Stimulated activated CD8-positive, alpha-beta memory T cell treated with anti-CD3 and anti-CD28 coated beads, Interleukin-7, amount 100 ng/mL, for 24 hours (primary cell): ENCODE results near the gene CDCP1.

Source experiments
- DNase-seq: peaks from one replicate; pipeline ENCODE4 v3.0.0-alpha.2; 2020; ENCODE audit warnings: low read depth

The CDCP1 gene

DNA sequence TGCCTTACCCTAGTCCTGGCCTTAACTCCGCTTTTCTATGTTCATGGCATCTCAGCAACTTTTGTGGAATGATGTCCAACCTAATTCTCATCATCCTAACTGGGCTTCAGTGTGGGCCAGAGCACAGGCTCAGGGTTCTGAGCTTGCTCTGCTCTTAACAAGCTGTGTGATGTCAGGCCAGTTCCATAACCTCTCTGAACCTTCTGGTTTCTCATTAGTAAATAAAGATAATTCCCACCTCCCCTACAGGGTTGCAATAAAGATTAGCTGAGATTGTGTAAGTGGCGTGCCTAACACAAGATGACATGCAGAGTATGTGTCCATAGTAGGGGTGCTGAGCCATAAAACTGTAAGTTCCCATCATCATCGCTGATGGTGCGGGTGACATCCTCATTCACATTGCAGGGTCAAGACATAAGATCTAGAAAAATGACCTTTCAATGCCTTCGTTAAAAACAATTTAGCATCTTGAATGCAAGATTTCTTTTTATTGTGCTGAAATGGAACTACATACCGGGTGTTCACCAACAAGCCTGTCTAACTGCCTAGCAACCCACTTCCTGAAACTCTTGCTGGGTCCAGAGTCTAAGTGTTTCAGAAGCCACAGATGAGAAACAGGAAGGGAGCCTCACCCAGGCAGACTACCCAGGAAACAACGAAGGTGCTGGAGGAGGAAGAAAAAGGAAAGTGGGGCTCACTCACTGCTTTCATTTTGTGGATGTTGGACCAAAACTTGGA, 36.2 kb downstream of the CDCP1 start:
- DNase-seq = no peak

DNA sequence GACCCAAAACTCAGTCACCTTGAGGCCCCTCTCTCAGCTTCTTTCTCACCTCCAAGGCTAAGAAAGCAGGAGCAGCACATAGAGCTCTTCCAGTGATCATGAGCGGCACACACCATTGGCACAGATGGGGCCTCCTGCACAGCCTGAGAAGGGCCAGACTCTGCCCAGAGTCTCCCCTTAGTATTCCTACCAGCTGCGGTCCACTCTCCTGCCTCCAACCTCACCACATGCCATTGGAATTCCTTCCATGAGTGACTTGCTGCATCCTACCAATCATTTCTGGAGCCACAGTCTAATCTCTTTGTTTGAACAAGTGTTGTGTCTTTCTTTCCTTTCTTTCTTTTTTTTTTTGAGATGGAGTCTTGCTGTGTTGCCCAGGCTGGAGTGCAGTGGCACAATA, 39.3 kb downstream of the CDCP1 start:
- DNase-seq = no peak

DNA sequence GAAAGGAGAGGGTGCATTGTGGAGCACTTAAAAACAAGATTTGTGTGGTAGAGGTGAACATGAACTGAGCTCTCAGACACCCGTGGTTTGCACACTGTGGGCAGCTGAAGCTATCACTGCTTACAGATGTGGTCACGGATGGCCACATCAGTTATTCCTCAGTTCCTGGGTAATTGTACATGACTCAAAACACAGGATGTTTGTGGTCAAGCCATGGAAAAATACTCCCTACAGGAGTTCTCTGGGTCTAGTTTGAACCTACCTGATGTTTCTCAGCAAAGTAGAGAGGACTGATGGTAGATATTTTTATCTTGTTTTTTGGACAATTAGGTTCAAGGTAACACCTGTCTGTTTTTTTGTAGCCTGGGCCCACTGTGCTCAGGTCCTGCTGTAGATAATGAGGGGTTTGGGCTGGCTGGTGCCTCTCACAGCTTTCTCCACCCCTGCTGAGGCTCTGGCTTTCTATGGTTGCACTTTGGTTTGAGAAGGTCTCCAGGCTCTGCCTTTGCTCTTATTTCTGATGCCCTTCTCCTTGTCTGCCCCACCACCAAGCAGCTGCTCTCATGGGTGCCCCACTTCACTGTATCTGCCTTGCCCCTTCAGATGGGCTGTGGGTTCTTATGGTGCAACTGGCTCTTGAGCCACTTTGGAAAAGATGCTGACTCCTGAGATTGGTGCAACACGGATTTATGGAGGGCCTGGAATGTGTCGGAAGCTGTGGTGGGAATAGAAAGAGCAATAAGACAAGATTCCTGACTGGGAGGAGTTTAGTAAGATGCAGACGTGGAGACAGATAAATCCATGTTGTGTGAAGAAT, 40.1 kb downstream of the CDCP1 start:
- peak; percentile 25 for DNase-seq

DNA sequence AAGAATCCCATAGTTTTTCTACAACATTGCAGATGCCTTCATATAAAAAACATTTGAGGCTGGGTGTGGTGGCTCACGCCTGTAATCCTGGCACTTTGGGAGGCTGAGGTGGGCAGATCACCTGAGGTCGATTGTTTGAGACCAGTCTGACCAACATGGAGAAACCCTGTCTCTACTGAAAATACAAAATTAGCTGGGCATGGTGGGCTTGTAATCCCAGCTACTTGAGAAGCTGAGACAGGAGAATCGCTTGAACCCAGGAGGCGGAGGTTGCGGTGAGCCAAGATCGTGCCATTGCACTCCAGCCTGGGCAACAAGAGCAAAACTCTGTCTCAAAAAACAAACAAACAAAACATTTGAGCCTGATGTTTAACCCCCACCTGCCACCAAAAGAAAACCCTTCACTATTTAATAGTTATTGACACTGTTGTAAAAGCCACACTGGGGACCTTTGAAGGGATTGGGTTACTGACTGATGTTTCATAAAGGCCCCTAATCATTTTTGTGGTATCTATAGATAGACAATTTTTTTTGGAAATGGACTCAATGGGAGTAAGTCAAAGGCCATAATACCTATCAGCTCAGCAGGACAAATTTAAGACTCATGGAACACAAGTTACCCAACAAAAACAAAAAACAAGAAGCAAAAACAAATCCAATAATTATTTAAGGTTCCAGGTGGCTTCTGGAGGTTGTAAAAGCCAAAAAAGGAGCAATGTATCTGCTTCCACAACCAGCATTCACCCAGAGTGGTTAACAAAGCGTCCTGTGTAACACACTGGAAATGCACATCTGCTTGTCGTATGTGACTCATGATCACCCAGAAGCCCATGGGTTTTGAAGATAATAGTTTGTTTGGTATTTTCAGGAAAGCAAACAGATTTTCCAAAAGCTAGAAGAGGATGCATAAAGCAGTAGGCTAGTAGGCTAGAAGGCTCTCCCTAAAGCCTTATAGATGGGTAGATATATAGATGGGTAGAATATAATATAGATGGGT, 41.2 kb downstream of the CDCP1 start:
- DNase-seq = no peak

DNA sequence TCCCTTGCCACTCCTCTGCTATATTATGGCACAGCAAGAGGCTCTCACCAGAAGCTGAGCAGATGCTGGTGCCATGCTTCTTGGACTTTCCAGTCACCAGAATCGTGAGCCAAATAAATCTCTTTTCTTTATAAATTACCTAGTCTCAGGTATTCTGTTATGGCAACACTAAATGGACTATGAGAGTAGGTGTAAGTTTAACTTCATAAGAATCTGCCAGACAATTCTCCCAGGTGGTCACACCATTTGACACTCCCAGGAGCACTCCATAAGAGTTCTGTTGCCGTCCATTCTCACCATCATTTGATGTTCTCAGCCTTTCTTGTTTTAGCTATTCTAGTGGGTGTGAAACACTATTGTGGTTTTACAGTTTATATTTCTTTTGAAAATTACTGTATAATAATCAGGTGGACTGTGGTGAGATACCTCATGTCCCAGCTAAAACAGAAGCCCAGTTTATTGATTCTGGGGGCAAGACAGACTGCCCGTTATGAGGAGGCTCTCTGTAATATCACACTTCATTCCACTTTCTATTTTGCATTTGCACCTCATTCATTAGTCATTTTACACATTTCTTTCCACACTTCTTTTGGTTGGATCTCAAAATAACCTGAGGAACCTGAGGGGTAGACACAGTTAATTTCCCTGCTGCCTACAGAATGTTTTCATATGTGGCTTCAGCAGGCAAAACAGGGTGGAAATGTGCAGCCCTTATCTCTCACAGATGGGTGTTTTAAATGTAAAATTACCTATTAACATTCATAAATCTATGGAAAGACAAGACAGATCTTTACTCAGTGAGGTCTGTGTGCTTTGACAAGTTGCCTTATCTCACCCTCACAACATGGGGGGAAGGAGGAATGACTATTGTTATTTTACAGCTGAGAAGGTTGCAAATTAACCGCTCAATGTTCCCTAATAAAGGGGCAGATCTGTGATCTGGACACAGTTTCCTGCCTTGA, 42.1 kb downstream of the CDCP1 start:
- DNase-seq = no peak

DNA sequence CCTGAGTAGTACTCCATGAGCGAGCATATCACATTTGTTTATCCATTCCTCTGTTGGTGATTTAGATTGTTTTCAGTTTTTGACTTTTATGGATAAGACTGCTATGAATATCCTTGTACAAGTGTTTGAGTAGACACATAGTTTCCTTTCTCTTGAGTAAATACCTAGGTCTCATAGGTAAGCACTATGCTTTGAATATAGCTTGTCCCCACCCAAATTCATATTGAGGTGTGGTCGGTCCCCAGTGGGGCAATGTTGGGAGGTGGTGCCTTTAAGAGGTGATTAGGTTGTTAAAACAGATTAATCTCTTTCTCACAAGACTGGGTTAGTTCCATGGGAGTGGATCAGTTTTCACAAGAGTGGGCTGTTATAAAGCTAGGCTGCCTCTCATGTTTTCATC, 42.8 kb downstream of the CDCP1 start:
- DNase-seq = no peak

DNA sequence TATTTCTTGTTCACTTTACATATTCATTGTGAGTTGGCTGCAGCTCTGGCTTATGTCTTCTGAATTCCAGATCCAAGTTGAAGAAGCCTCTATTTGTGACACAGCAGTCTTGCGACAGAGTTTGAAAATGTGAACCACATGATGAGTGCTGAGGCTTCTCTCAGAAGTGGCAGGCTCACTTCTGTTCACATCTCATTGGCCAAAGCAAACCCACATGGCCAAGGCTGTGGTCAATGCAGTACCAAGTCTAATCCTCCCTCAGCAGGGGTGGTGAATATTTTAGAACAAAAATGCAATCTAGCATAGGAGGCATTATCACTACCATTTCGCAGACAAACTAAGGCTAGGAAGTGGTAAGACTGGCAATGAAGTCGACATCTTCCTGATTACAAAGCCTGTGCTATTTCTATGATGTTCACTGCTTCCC, 45.2 kb downstream of the CDCP1 start:
- no peak for DNase-seq

DNA sequence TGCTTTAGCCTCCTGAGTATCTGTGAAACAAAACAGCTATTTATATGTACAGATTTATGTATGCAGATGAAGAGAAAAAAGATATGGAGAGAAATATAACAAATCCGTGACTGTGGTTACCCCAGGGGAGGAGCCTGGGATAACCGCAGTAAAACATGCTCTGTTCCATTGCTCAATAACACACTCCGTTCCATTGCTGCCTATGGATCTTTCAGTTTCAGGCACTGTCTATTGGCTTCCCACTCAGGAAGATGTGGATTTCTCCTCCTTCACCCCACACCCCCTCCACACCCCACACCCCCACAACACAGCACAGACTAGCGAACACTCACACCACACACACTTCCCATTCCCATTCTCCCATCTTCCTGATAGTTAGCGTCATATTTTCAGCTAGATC, 47.9 kb downstream of the CDCP1 start:
- no peak for DNase-seq

DNA sequence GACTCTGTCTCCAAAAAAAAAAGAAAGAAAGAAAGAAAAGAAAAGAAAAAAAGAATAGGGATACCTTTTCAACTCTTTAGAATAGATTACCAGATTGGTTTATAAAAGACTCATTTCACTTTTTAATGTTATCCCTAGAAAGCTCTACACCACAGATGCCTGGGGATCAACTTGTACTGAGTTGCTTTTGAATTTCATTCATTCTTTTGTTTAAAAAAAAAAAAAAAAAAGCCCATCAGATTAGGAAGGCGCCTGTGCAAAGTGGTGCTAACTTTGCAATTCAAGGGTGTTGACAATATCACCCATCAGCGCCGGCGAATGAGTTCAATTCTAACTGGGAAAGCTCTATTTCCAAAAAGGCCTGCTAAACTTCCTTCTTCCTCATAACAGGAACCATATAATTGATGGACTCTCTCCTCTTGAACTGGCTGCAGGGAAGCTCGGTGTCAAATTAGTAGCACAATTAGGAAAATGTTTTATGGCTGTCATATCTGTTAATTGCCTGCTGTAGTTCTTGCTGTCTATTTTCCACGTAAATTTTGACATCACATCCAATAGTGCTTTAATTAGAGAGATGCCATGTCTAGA, 48.8 kb downstream of the CDCP1 start:
- DNase-seq = no peak

DNA sequence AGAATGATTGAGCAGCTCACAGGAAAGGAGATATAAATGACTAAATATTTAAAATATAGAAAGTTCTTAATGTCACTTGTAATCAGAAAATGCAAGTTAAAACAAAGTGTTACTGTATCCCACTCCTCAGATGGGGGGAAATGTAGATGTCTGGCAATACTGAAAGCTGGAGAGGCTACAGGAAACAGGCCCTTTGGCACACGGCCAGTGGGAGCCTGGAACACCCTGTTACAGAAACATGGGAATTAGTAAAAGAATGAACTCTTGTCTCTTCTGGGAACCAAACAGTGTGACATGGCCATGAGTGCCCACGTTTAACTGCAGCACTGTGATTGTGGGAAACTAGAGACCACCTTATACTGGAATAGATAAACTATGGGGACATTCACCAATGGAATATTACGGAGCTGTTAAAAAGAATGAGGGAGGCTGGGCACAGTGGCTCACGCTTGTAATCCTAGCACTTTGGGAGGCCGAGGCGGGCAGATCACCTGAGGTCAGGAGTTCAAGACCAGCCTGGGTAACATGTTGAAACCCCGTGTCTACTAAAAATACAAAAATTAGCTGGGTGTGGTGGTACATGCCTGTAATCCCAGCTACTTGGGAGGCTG, 50.2 kb downstream of the CDCP1 start:
- DNase-seq = no peak

DNA sequence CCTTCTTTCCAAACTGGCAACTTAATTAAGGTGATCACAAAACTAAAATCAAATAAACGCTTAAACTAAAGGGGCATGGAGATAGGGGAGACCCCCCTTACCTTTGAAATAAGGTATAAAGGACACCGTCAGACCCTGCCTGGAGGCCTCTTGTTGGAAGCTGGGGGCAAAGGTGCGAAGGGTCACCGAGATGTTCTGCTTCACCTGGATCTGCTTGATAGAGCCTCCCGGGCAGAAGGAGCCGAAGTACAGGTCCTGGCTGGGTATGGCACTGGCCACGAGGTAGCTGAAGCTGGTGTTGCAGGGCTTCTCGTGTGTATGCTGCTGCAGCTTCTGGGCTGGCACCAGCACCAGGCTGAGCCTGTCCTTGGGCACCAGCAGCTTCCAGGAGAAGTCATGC, 53.0 kb downstream of the CDCP1 start:
- no peak for DNase-seq

DNA sequence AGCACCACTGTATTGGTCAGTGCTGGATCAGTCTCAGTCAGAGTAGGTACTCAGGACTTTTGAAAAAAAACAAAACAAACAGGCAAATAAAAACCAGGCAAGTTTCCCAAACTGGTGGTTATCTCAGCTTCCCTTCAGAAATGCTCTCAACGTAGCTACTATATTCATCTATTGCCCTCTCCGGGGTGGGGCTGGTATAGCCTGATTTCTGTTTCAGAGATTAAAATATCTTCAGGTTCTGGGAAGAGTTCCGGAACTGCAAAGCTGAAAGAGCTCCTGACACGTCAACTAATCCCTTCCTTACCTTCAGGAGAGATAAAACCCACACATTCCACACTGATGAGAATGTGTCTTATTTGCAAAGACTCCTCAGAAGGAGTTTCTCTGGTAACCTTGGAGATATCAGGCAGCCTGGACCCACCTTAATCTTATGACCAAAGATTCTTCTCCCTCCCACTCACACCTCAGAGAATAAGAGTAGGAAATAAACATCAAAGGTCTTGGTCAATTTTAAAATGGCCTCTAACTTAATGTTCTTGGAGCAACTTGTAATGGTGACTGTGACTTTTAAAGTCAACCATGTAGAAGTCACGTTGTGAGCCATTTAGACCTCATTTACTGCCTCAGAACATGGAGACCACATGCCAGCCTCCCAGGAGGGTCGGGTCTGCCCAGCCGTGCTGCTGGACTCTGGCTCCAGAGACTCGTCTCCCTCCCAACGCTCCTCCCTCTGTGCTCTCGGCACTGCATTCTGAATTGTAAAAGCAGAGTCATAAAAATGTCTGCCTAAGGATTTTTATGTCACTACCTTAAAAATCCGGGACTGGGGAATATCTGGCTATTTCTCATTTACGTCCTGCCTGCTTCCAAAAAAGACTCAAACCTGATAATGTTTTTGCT, 53.8 kb downstream of the CDCP1 start:
- DNase-seq = no peak

DNA sequence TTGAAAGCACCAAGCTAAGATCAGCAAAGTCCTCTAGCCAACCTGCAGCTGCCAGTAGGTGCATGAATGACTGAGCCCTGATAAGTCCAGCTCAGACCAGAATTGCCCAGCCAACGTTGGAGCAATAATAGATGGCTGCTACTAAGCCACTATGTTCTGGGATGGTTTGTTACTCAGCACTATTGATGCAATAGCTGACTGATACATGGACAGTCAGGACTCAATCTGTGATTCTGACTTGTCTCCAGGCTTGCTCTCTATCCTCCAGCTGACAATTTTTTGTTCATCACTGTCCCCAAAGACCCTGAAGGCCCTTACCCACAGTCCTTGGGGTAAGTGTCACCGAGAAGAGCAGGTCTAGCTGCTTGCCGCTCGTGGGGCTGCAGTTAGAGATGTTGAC, 55.3 kb downstream of the CDCP1 start:
- DNase-seq = no peak

DNA sequence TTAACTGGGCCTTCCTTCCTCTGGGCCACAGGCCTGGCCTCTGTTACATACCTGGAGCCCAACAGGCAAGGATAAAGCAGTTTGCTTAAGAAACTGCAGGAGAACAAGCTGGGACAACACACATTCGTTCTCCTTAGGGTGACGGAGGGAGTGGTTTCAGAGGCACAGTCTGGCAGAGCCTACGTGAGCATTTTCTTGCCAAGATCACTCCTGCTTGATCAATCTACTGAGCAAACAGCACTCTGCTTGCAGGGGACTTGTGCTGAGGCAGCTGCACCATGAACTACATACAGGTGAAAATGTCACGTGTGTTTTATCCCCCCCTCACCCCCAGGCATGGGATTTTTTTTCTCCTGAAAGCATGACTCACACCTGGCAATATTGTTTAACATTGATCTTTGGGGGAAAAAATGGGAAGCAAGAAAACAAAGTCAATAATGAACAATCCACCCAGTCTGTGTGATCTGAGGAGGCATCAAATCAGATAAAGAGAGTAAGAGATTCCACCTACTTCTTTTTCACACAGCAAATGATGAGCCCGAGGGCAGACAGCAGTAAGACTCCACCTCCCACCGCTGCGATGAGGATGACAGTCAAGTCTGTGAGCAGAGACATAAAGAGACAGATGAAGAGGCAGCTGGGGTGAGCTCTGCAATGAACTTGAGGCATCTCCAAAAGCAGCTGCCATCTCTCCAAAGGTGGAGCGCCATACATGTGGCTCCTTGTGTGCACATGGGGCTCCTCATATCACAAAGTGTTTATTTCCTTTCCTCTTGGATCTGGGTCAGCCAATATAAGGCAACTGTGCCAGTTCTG, 57.4 kb downstream of the CDCP1 start:
- no peak for DNase-seq

DNA sequence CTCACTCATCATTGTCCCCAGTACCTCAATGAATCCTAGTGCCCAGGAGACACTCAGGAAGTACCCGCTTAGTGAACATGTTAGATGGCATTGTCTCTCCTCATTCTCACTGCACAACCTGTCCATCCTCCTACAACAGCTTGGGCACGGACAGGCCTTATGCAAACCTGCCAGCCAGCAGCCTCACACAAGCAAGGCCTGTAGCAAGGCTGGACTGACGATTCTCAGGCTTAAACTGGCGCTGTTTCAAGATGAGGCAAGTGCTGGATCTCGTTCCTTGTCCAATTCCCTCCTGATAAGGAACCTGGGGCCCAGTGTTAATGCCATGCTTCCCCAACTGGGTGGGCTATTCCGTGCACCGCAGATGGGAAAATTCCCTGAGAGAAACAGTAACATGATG, 59.0 kb downstream of the CDCP1 start:
- DNase-seq = no peak

DNA sequence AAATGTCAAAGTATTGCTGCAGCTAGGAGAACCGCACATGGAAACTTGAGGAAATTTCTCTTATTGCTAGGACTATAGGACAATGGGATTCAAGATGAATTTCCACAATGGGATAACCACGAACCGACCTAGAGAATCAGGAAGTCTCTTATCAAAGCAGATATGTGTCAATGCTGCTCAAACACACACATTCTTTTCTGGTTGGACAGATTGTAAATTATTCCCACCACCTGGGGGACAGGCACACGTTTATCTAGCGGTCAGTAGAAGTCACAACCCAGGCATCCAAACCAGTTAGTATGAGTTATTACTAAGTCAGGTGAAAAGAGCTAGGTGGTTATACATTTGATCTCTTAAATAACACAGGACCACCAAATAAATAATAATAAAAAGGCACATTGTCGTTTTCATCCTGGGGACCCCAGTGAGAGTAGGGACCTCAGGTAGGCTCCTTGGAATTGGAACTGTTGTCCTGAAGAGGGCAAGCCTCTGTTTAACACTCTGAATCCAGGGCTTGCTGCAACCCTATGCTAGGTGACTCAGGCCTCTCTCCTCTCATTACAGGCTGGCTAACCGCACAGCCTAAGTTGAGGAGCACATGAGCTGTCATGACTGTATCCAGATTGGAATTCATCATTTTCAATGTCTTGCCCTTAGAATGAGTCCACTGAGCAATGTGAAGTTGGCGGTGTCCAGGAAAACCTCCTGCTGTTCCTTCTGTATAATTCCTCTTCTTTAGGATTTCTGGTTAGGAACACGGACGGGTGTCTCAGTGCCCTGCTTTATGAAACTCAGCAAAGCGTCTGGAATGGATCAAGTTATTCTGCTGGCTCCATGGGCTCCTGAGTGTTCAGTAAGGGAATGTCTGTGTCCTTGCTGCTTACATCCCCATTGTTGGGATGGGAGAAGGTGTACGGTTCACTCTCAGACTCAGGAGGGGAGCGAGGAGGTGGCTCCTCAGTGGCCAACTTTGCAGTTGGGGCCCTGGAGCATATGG, 61.1 kb downstream of the CDCP1 start:
- no peak for DNase-seq

DNA sequence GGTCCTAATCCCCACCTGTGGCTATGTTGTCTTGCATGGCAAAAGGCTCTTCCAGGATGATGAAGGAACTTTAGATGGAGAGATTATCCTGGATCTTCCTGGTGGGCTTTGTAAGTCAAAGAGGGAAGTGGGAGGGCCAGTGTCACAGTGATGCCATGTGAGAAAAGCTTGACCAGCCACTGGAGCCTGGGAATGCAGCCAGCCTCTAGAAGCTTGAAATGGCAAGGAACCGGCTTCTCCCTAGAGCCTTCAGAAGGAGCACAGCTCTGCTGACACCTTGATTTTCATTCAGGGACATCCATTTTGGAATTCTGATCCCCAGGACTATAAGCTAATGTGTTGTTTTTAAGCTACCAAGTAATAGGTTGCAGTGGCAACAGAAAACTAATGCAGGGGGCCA, 61.8 kb downstream of the CDCP1 start:
- no peak for DNase-seq
